Liver (tissue), 9 donors: ENCODE data around the gene SPTSSA. TPM values are rescaled to one million over a fixed set of nuclear protein-coding genes. Genes with fewer than 3 reads are reported as not detected.

ENCODE experiments used
- DNase-seq: peaks from one replicate; pipeline ENCODE4 v3.0.0-alpha.2; 2017; ENCODE audit warnings: low spot score
- H3K27ac ChIP-seq, 2 donors: one replicate each; pipeline ENCODE4 v1.7.0; 2013; ENCODE audit warnings: inconsistent platforms in 2 of 2, low read length in 2 of 2, control low read depth in 1 of 2, low read depth in 1 of 2, mild to moderate bottlenecking in 1 of 2
- H3K27me3 ChIP-seq, 4 donors: one replicate each; pipeline versions ENCODE4 v1.6.1 to v1.7.0; 2013; ENCODE audit warnings: low read length in 3 of 4, inconsistent platforms in 1 of 4, mild to moderate bottlenecking in 1 of 4, moderate library complexity in 1 of 4; ENCODE audit not compliant: control insufficient read depth in 4 of 4, insufficient read depth in 4 of 4
- H3K36me3 ChIP-seq, 4 donors: one replicate each; pipeline versions ENCODE4 v1.6.1 to v1.7.0; 2013; ENCODE audit warnings: low read length in 3 of 4, mild to moderate bottlenecking in 3 of 4, low read depth in 1 of 4, moderate library complexity in 1 of 4; ENCODE audit not compliant: control insufficient read depth in 4 of 4, insufficient read depth in 3 of 4
- H3K4me1 ChIP-seq, 4 donors: one replicate each; pipeline versions ENCODE4 v1.6.1 to v1.7.0; 2013; ENCODE audit warnings: low read length in 3 of 4, mild to moderate bottlenecking in 3 of 4, moderate library complexity in 1 of 4; ENCODE audit not compliant: control insufficient read depth in 4 of 4, insufficient read depth in 4 of 4
- H3K4me3 ChIP-seq, 3 donors: one replicate each; pipeline versions ENCODE4 v1.6.1 to v1.7.0; 2013; ENCODE audit warnings: low read length in 3 of 3, control low read depth in 1 of 3, low read depth in 1 of 3, mild to moderate bottlenecking in 1 of 3
- H3K9ac ChIP-seq, 2 donors: one replicate each; pipeline ENCODE4 v1.7.0; 2013; ENCODE audit warnings: low read length in 2 of 2, mild to moderate bottlenecking in 2 of 2, moderate library complexity in 2 of 2, control low read depth in 1 of 2, low read depth in 1 of 2
- H3K9me3 ChIP-seq, 4 donors: one replicate each; pipeline versions ENCODE4 v1.6.1 to v1.7.0; 2013; ENCODE audit warnings: low read length in 3 of 4; ENCODE audit not compliant: control insufficient read depth in 4 of 4
- ATF3 ChIP-seq: IDR thresholded peaks from 2 replicates; pipeline ENCODE4 v1.6.1; 2016; ENCODE audit warnings: antibody characterized with exemption
- CTCF ChIP-seq: fragments of 150-350 bp; IDR thresholded peaks from 2 replicates; pipeline ENCODE4 v1.5.1; 2017; ENCODE audit warnings: improper control_type of control experiment, low read depth, low read length; ENCODE audit not compliant: missing input control
- EGR1 ChIP-seq, 2 donors: IDR thresholded peaks; 2 replicates each; pipeline ENCODE4 v1.6.1; 2016 to 2018; ENCODE audit warnings: antibody characterized with exemption in 2 of 2, low read depth in 2 of 2
- FOXA1 ChIP-seq: IDR thresholded peaks from 2 replicates; pipeline ENCODE4 v1.6.1; 2016; ENCODE audit warnings: antibody characterized with exemption
- GABPA ChIP-seq, 2 donors: IDR thresholded peaks in 1 of 2; conservative IDR thresholded peaks in 1 of 2; 2 replicates each; pipeline ENCODE4 v1.6.1; 2016; ENCODE audit warnings: antibody characterized with exemption in 2 of 2, mild to moderate bottlenecking in 1 of 2, moderate library complexity in 1 of 2
- HNF4A ChIP-seq, 2 donors: conservative IDR thresholded peaks; 2 replicates each; pipeline ENCODE4 v1.6.1; 2016; ENCODE audit warnings: antibody characterized with exemption in 2 of 2, mild to moderate bottlenecking in 2 of 2
- HNF4G ChIP-seq: IDR thresholded peaks from 2 replicates; pipeline ENCODE4 v1.6.1; 2016; ENCODE audit warnings: antibody characterized with exemption
- JUND ChIP-seq, 2 donors: IDR thresholded peaks; 2 replicates each; pipeline ENCODE4 v1.6.1; 2016; ENCODE audit warnings: antibody characterized with exemption in 2 of 2
- MAX ChIP-seq: IDR thresholded peaks from 2 replicates; pipeline ENCODE4 v1.6.1; 2016; ENCODE audit warnings: antibody characterized with exemption
- NR2F2 ChIP-seq: IDR thresholded peaks from 2 replicates; pipeline ENCODE4 v1.6.1; 2016; ENCODE audit warnings: antibody characterized with exemption
- RAD21 ChIP-seq, 2 donors: IDR thresholded peaks; 2 replicates each; pipeline ENCODE4 v1.6.1; 2016; ENCODE audit warnings: antibody characterized with exemption in 2 of 2, mild to moderate bottlenecking in 2 of 2
- REST ChIP-seq: IDR thresholded peaks from 2 replicates; pipeline ENCODE4 v1.6.1; 2016; ENCODE audit warnings: antibody characterized with exemption, mild to moderate bottlenecking
- RXRA ChIP-seq, 2 donors: IDR thresholded peaks; 2 replicates each; pipeline ENCODE4 v1.6.1; 2017 to 2018; ENCODE audit warnings: antibody characterized with exemption in 2 of 2, mild to moderate bottlenecking in 1 of 2
- SP1 ChIP-seq: IDR thresholded peaks from 2 replicates; pipeline ENCODE4 v1.6.1; 2018; ENCODE audit warnings: antibody characterized with exemption, mild to moderate bottlenecking
- TAF1 ChIP-seq: conservative IDR thresholded peaks from 2 replicates; pipeline ENCODE4 v1.6.1; 2016; ENCODE audit warnings: antibody characterized with exemption, mild to moderate bottlenecking
- YY1 ChIP-seq: IDR thresholded peaks from 2 replicates; pipeline ENCODE4 v1.6.1; 2016; ENCODE audit warnings: antibody characterized with exemption, mild to moderate bottlenecking
- ZBTB33 ChIP-seq: IDR thresholded peaks from 2 replicates; pipeline ENCODE4 v1.6.1; 2016; ENCODE audit warnings: antibody characterized with exemption
- WGBS: extraction: QIAGEN DNeasy Blood & Tissue Kit; methylation state at CpG from one replicate; pipeline ENCODE4 v1.1.7; 2013; 5-methylcytosine and 5-hydroxymethylcytosine counted together
- polyA plus RNA-seq, 2 donors: library from polyadenylated mRNA; stranded (reverse) in 1 of 2; unstranded in 1 of 2; fragments of 200-250 nt in 1 of 2; fragments of >200 nt in 1 of 2; fragmentation: Nextera tagmentation in 1 of 2; extraction: Ambion mirVana in 1 of 2; gene quantifications; one replicate each; pipeline versions ENCODE4 v1.2.1 to v1.2.3, GENCODE V29; 2013 to 2015
- total RNA-seq, 2 donors: library from RNA; depleted of rRNA; stranded (reverse); fragments of >200 nt; gene quantifications; one replicate each; pipeline ENCODE4 v1.2.3, GENCODE V29; 2014
- donor health status: healthy.
- donor health status: healthy.
- donor health status: healthy.
- donor health status: healthy.
- donor health status: healthy.

SPTSSA gene
- total and polyA plus RNA-seq, 4 donors: 9.5 to 15.2 (median 12.1) TPM

- H3K27me3 ChIP-seq: no peaks in the 10 kb centered on the region
- TF ChIP-seq ATF3 (no peak), FOXA1 (no peak), HNF4G (no peak), NR2F2 (no peak), YY1 (no peak), HNF4A (conservative IDR thresholded peaks at IDR 0.05) (no peak), JUND (IDR thresholded peaks at IDR 0.05) (no peak)
- 92% methylated on average over 11 of the region's 11 CpGs for WGBS
- H3K27ac ChIP-seq: peak overlapping the region in 1 of 2 donors; percentile 50
- DNase-seq: no peak
- no peak overlapping the region for H3K4me3 ChIP-seq
- H3K9ac ChIP-seq: no peak overlapping the region
- no peaks in the 10 kb centered on the region for H3K36me3 ChIP-seq
- H3K9me3 ChIP-seq: no peaks in the 10 kb centered on the region
- peaks cover 0 to 16% (median 5%) of the 10 kb centered on the region in 4 donors for H3K4me1 ChIP-seq
Measured at GRCh38 chr14:34496007-34496678, 34.1 kb upstream of the SPTSSA start.

GRCh38 chr14:34489324-34489723, 27.3 kb upstream of the SPTSSA start:
- Histone ChIP-seq H3K4me3 (no peak overlapping the region), H3K4me1 (no peaks in the 10 kb centered on the region), H3K9ac (no peak overlapping the region), H3K36me3 (no peaks in the 10 kb centered on the region), H3K9me3 (no peaks in the 10 kb centered on the region), H3K27ac (no peak overlapping the region), H3K27me3 (no peaks in the 10 kb centered on the region)
- no peak for DNase-seq
- TF ChIP-seq CTCF: no peak
- no peak for TF ChIP-seq RAD21 (IDR thresholded peaks at IDR 0.05)
- no peak for TF ChIP-seq EGR1 (IDR thresholded peaks at IDR 0.05; ENCODE audit: low read depth in 2 of 2)
- TF ChIP-seq NR2F2: no peak
- TF ChIP-seq YY1: no peak
- no peak for TF ChIP-seq ZBTB33
- TF ChIP-seq MAX: no peak
- no peak for TF ChIP-seq FOXA1
- no peak for TF ChIP-seq REST
- TF ChIP-seq RXRA (IDR thresholded peaks at IDR 0.05): no peak
- TF ChIP-seq SP1: no peak
- TF ChIP-seq HNF4A (conservative IDR thresholded peaks at IDR 0.05): no peak
- no peak for TF ChIP-seq GABPA (IDR thresholded peaks at IDR 0.05 in 1 of 2, conservative IDR thresholded peaks at IDR 0.05 in 1 of 2)
- no peak for TF ChIP-seq TAF1
- no peak for TF ChIP-seq ATF3
- no peak for TF ChIP-seq HNF4G
- WGBS: 54% methylated on average over 1 of the region's 1 CpG
